B cell (primary cell): Measurements from ENCODE around the gene HSPB7. TPM values are rescaled to one million over a fixed set of nuclear protein-coding genes. Genes with fewer than 3 reads are reported as not detected.

Experiments
- ATAC-seq: fragments of 200-7000 bp; cut with Tn5 transposase; one replicate; pipeline ENCODE4 v1.10.0; 2021; ENCODE audit warnings: low read depth, mild to moderate bottlenecking, moderate number of reproducible peaks, moderate library complexity
- CTCF ChIA-PET: fragments of 350-600 bp; sonication (Branson Sonifier 250); formaldehyde crosslinking; loops from one replicate; lab custom pipeline; 2021; ENCODE audit warnings: antibody characterized with exemption, inconsistent platforms; lab: Charles Lee
- POLR2A ChIA-PET: fragments of 350-600 bp; sonication (Branson Sonifier 250); formaldehyde crosslinking; loops from one replicate; lab custom pipeline; 2021; ENCODE audit warnings: antibody characterized with exemption; lab: Charles Lee
- DNase-seq: peaks from one replicate; pipeline ENCODE4 v3.0.0; 2013
- H2AFZ ChIP-seq: 2 replicates; pipeline ENCODE4 v1.6.1; 2012; ENCODE audit warnings: mild to moderate bottlenecking, low read depth, low read length; ENCODE audit not compliant: insufficient read depth, poor library complexity, severe bottlenecking
- H3K27ac ChIP-seq, 2 donors: 1 replicate in 1 of 2; 2 replicates in 1 of 2; pipeline ENCODE4 v1.5.1; 2012 to 2013; ENCODE audit warnings: low read length in 2 of 2, mild to moderate bottlenecking in 2 of 2, moderate library complexity in 1 of 2
- H3K27me3 ChIP-seq, 4 experiments: fragments of 200-600 bp in 1 of 4; sonication (generic) in 1 of 4; replicated peaks in 1 of 4; 1 replicate in 2 of 4; 2 replicates in 2 of 4; pipeline versions ENCODE4 v1.6.1 to v1.7.0; 2013 to 2016; ENCODE audit warnings: low read length in 3 of 4, mild to moderate bottlenecking in 2 of 4, mixed read lengths in 1 of 4, moderate library complexity in 1 of 4; ENCODE audit not compliant: insufficient read depth in 4 of 4, control insufficient read depth in 3 of 4; ENCODE audit errors: control extremely low read depth in 1 of 4
- H3K36me3 ChIP-seq, 2 experiments: replicated peaks in 1 of 2; 1 replicate in 1 of 2; 2 replicates in 1 of 2; pipeline versions ENCODE4 v1.6.1 to v1.7.1; 2013; ENCODE audit warnings: low read length in 1 of 2; ENCODE audit not compliant: insufficient read depth in 2 of 2, control insufficient read depth in 1 of 2; ENCODE audit errors: control extremely low read depth in 1 of 2, extremely low read depth in 1 of 2
- H3K4me1 ChIP-seq, 2 donors: fragments of 200-600 bp in 1 of 2; sonication (generic) in 1 of 2; 1 replicate in 1 of 2; 2 replicates in 1 of 2; pipeline versions ENCODE4 v1.5.1 to v1.6.1; 2013 to 2017; ENCODE audit warnings: low read length in 2 of 2; ENCODE audit not compliant: control insufficient read depth in 2 of 2, insufficient read depth in 2 of 2
- H3K4me2 ChIP-seq: replicated peaks from 2 replicates; pipeline ENCODE3; 2012; ENCODE audit warnings: mild to moderate bottlenecking, low read depth, low read length; ENCODE audit not compliant: poor library complexity, severe bottlenecking
- H3K4me3 ChIP-seq, 5 experiments: fragments of 200-600 bp in 1 of 5; sonication (generic) in 1 of 5; 1 replicate in 3 of 5; 2 replicates in 2 of 5; pipeline versions ENCODE4 v1.5.1 to v1.7.0; 2011 to 2016; ENCODE audit warnings: low read length in 4 of 5, mild to moderate bottlenecking in 4 of 5, low read depth in 2 of 5, control low read depth in 1 of 5, moderate library complexity in 1 of 5; ENCODE audit not compliant: insufficient read depth in 1 of 5; ENCODE audit errors: control extremely low read depth in 1 of 5, extremely low read depth in 1 of 5
- H3K79me2 ChIP-seq: fragments of 200-600 bp; sonication (generic); one replicate; pipeline ENCODE4 v1.6.0; 2016; ENCODE audit warnings: low read length; ENCODE audit not compliant: control insufficient read depth, insufficient read depth
- H3K9ac ChIP-seq: fragments of 200-600 bp; sonication (generic); 2 replicates; pipeline ENCODE4 v1.6.1; 2017; ENCODE audit warnings: mild to moderate bottlenecking, low read length, moderate library complexity
- H3K9me3 ChIP-seq, 3 donors: one replicate each; pipeline versions ENCODE4 v1.6.1 to v1.7.1; 2013; ENCODE audit warnings: low read length in 2 of 3; ENCODE audit not compliant: control insufficient read depth in 2 of 3, insufficient read depth in 1 of 3; ENCODE audit errors: control extremely low read depth in 1 of 3
- H4K20me1 ChIP-seq: 2 replicates; pipeline ENCODE4 v1.6.0; 2012; ENCODE audit warnings: mild to moderate bottlenecking, low read length; ENCODE audit not compliant: insufficient read depth, control insufficient read depth, poor library complexity, severe bottlenecking
- H3K27ac Mint-ChIP-seq: one replicate; pipeline ENCODE4 v1.8.0; 2021; ENCODE audit warnings: mixed read lengths
- H3K27me3 Mint-ChIP-seq: one replicate; pipeline ENCODE4 v1.8.0; 2021; ENCODE audit warnings: mixed read lengths
- H3K4me1 Mint-ChIP-seq: one replicate; pipeline ENCODE4 v1.8.0; 2021; ENCODE audit warnings: mixed read lengths
- H3K4me3 Mint-ChIP-seq: one replicate; pipeline ENCODE4 v1.8.0; 2021; ENCODE audit warnings: mixed read lengths
- H3K9me3 Mint-ChIP-seq: one replicate; pipeline ENCODE4 v1.8.0; 2022; ENCODE audit warnings: mixed read lengths; ENCODE audit not compliant: insufficient read depth
- CTCF ChIP-seq: fragments of 200-600 bp; IDR thresholded peaks from one replicate; pipeline ENCODE4 v1.8.0; 2022; ENCODE audit warnings: antibody characterized with exemption, mild to moderate bottlenecking
- EZH2 ChIP-seq: IDR thresholded peaks from 2 replicates; pipeline ENCODE4 v1.6.1; 2012; ENCODE audit warnings: borderline replicate concordance, low read depth, mild to moderate bottlenecking, moderate library complexity, low read length; ENCODE audit not compliant: insufficient read depth, poor library complexity, severe bottlenecking
- WGBS: methylation state at CpG from one replicate; pipeline ENCODE4 v1.1.5; 2013; ENCODE audit warnings: missing lambda C conversion rate; ENCODE audit not compliant: insufficient coverage; 5-methylcytosine and 5-hydroxymethylcytosine counted together
- intact Hi-C: fragments of 100-400 bp; cut with micrococcal nuclease; formaldehyde crosslinking; loops from one replicate; pipeline ENCODE4 v1.10.0; 2022
- polyA plus RNA-seq: library from polyadenylated mRNA; depleted of rRNA; stranded (reverse); fragments of >200 nt; gene quantifications from 2 replicates; pipeline ENCODE4 v1.2.3, GENCODE V29; 2012
- total RNA-seq, 2 donors: library from RNA; stranded (reverse); fragments of 120-200 nt in 1 of 2; gene quantifications; 1 replicate in 1 of 2; 2 replicates in 1 of 2; pipeline versions ENCODE4 v1.2.3 to v1.2.4, GENCODE V29; 2013 to 2022

The HSPB7 gene
- total and polyA plus RNA-seq, 2 donors (not counting 1 experiment from before 2014, with no cell fraction given), result not detected

GRCh38 chr1:16012590-16013219, 5.1 kb downstream of the HSPB7 start:
- Histone ChIP-seq H3K9ac (peak overlapping the region; percentile 65), H3K4me1 (peaks cover 18 to 32% of the 10 kb centered on the region in 2 donors), H4K20me1 (no peaks in the 10 kb centered on the region), H3K4me2 (peak overlapping the region; percentile 94), H3K9me3 (no peaks in the 10 kb centered on the region), H3K27me3 (no peaks in the 10 kb centered on the region), H3K4me3 (peak overlapping the region in 4 of 5 experiments; percentile 21 to 64 (median 52)), H2AFZ (peak overlapping the region; percentile 82), H3K79me2 (no peaks in the 10 kb centered on the region), H3K36me3 (no peaks in the 10 kb centered on the region), H3K27ac (peak overlapping the region in 1 of 2 donors; percentile 36)
- POLR2A ChIA-PET, result no interaction called here
- ATAC-seq (peak; percentile 32), DNase-seq (peak; percentile 58)
- H3K27me3 Mint-ChIP-seq, result no peaks in the 10 kb centered on the region
- peaks cover 28% of the 10 kb centered on the region for H3K4me1 Mint-ChIP-seq
- CTCF ChIA-PET, result interaction anchor here (1.1 kb wide), 1 partner anchor 43 kb away, joined by 3 read pairs; no protein-coding TSS in a partner anchor
- intact Hi-C loops, result no loop called here
- no peaks in the 10 kb centered on the region for H3K9me3 Mint-ChIP-seq
- no peak for TF ChIP-seq EZH2
- TF ChIP-seq CTCF, result no peak
- peak overlapping the region; percentile 74 for H3K4me3 Mint-ChIP-seq
- WGBS, result 3% methylated on average over 22 of the region's 36 CpGs
- peak overlapping the region; percentile 26 for H3K27ac Mint-ChIP-seq

- H3K4me3 Mint-ChIP-seq, result peak overlapping the region; percentile 74
- Histone ChIP-seq H3K27me3 (no peaks in the 10 kb centered on the region), H3K4me2 (peak overlapping the region; percentile 94), H3K9ac (peak overlapping the region; percentile 65), H3K9me3 (no peaks in the 10 kb centered on the region), H3K27ac (no peak overlapping the region), H3K4me1 (peaks cover 18 to 34% of the 10 kb centered on the region in 2 donors), H2AFZ (peak overlapping the region; percentile 82), H4K20me1 (no peaks in the 10 kb centered on the region), H3K4me3 (peak overlapping the region in 3 of 5 experiments; percentile 21 to 64 (median 50)), H3K36me3 (no peaks in the 10 kb centered on the region), H3K79me2 (no peaks in the 10 kb centered on the region)
- CTCF ChIA-PET, result interaction anchor here (0.8 to 2.9 kb wide), 4 partner anchors 12 to 174 kb away, joined by 3 to 12 read pairs (median 3); no protein-coding TSS in a partner anchor
- WGBS, result 98% methylated on average over 8 of the region's 11 CpGs
- TF ChIP-seq CTCF, result no peak
- TF ChIP-seq EZH2, result no peak
- POLR2A ChIA-PET, result interaction anchor here (0.7 kb wide), 1 partner anchor 77 kb away, joined by 4 read pairs; no protein-coding TSS in a partner anchor
- no peak for ATAC-seq
- H3K27ac Mint-ChIP-seq, result no peak overlapping the region
- intact Hi-C loops, result no loop called here
- DNase-seq, result no peak
- no peaks in the 10 kb centered on the region for H3K27me3 Mint-ChIP-seq
- no peaks in the 10 kb centered on the region for H3K9me3 Mint-ChIP-seq
- H3K4me1 Mint-ChIP-seq, result peaks cover 31% of the 10 kb centered on the region
These were observed 5.8 kb downstream of the HSPB7 start for GRCh38 chr1:16011936-16012589.
